ENCODE measurements around the gene TOP3A. TPM values are rescaled to one million over a fixed set of nuclear protein-coding genes. Genes with fewer than 3 reads are reported as not detected.
"Not testable (repeated sequence)": the region's sequence is repeated elsewhere in the genome, so short reads cannot be mapped to it uniquely, and the experiment has no call there.

TOP3A gene
- total RNA-seq, 1 donor from 2014 or later = 46.4 TPM

- ATAC-seq (ENCODE audit: low read depth) (no peak), DNase-seq (no peak)
- no peak overlapping the region for H3K27ac Mint-ChIP-seq
- H3K9me3 Mint-ChIP-seq = no peaks in the 10 kb centered on the region
- CTCF ChIA-PET = no interaction called here
- no peak overlapping the region for H3K4me3 Mint-ChIP-seq
- POLR2A ChIA-PET = no interaction called here
- no peaks in the 10 kb centered on the region for H3K4me1 Mint-ChIP-seq
- intact Hi-C loops (cut with micrococcal nuclease) = no loop called here
- no peak for TF ChIP-seq CTCF (IDR thresholded peaks at IDR 0.05)
- no peaks in the 10 kb centered on the region for H3K27me3 Mint-ChIP-seq
- H3K36me3 Mint-ChIP-seq (ENCODE audit: low read depth) = peaks cover 50% of the 10 kb centered on the region
Measured at GRCh38 chr17:18339933-18340332, 25.1 kb upstream of the TOP3A start.

GRCh38 chr17:18338158-18338557, 23.4 kb upstream of the TOP3A start:
- DNase-seq; H3K4me1 Mint-ChIP-seq; intact Hi-C loops (cut with micrococcal nuclease); H3K9me3 Mint-ChIP-seq; H3K27me3 Mint-ChIP-seq; ATAC-seq (ENCODE audit: low read depth); CTCF ChIA-PET; H3K27ac Mint-ChIP-seq; POLR2A ChIA-PET; H3K4me3 Mint-ChIP-seq: not testable (repeated sequence)
- peaks cover 50% of the 10 kb centered on the region for H3K36me3 Mint-ChIP-seq (ENCODE audit: low read depth)

GRCh38 chr17:18332909-18333489, 18.2 kb upstream of the TOP3A start:
- no peak overlapping the region for H3K4me3 Mint-ChIP-seq
- no peak overlapping the region for H3K27ac Mint-ChIP-seq
- ATAC-seq (ENCODE audit: low read depth) (no peak), DNase-seq (no peak)
- intact Hi-C loops (cut with micrococcal nuclease) = no loop called here
- no peaks in the 10 kb centered on the region for H3K9me3 Mint-ChIP-seq
- ChIA-PET POLR2A (interaction anchor here (0.8 kb wide), 1 partner anchor 13 kb away, joined by 4 read pairs; no protein-coding TSS in a partner anchor), CTCF (no interaction called here)
- H3K4me1 Mint-ChIP-seq = no peaks in the 10 kb centered on the region
- H3K36me3 Mint-ChIP-seq (ENCODE audit: low read depth) = peaks cover 70% of the 10 kb centered on the region
- TF ChIP-seq CTCF (IDR thresholded peaks at IDR 0.05) = no peak
- H3K27me3 Mint-ChIP-seq = no peaks in the 10 kb centered on the region

- Mint-ChIP-seq H3K4me1 (no peaks in the 10 kb centered on the region), H3K9me3 (no peaks in the 10 kb centered on the region), H3K27ac (no peak overlapping the region), H3K36me3 (ENCODE audit: low read depth) (peaks cover 70% of the 10 kb centered on the region), H3K27me3 (no peaks in the 10 kb centered on the region), H3K4me3 (no peak overlapping the region)
- DNase-seq (no peak), ATAC-seq (ENCODE audit: low read depth) (no peak)
- CTCF ChIA-PET = no interaction called here
- intact Hi-C loops (cut with micrococcal nuclease) = no loop called here
- POLR2A ChIA-PET = no interaction called here
- no peak for TF ChIP-seq CTCF (IDR thresholded peaks at IDR 0.05)
Measured at GRCh38 chr17:18331879-18332278, 17.1 kb upstream of the TOP3A start.

GRCh38 chr17:18328643-18329204, 13.9 kb upstream of the TOP3A start:
- POLR2A ChIA-PET = no interaction called here
- ATAC-seq (ENCODE audit: low read depth) (no peak), DNase-seq (no peak)
- intact Hi-C loops (cut with micrococcal nuclease) = no loop called here
- CTCF ChIA-PET = no interaction called here
- no peaks in the 10 kb centered on the region for H3K27me3 Mint-ChIP-seq
- H3K36me3 Mint-ChIP-seq (ENCODE audit: low read depth) = peaks cover 77% of the 10 kb centered on the region
- no peak for TF ChIP-seq CTCF (IDR thresholded peaks at IDR 0.05)
- H3K27ac Mint-ChIP-seq = no peak overlapping the region
- no peaks in the 10 kb centered on the region for H3K9me3 Mint-ChIP-seq
- H3K4me3 Mint-ChIP-seq = no peak overlapping the region
- peaks cover 25% of the 10 kb centered on the region for H3K4me1 Mint-ChIP-seq

GRCh38 chr17:18327556-18327955, 12.8 kb upstream of the TOP3A start:
- no peak for ATAC-seq (ENCODE audit: low read depth)
- Mint-ChIP-seq H3K4me3 (no peak overlapping the region), H3K9me3 (no peaks in the 10 kb centered on the region), H3K27ac (no peak overlapping the region), H3K27me3 (no peaks in the 10 kb centered on the region), H3K36me3 (ENCODE audit: low read depth) (peaks cover 85% of the 10 kb centered on the region), H3K4me1 (peaks cover 26% of the 10 kb centered on the region)
- POLR2A ChIA-PET = no interaction called here
- DNase-seq = no peak
- no peak for TF ChIP-seq CTCF (IDR thresholded peaks at IDR 0.05)
- intact Hi-C loops (cut with micrococcal nuclease) = no loop called here
- CTCF ChIA-PET = no interaction called here

Data from activated B cell treated with CpG ODN at 0.5 μM for 24 hours (primary cell).